MM.1S (cell line): ENCODE measurements around the gene PPP1R16B.

Source experiments
- DNase-seq: peaks from one replicate; pipeline ENCODE4 v3.0.0-alpha.2; 2015
- H2AFZ ChIP-seq: fragments of 300-600 bp; sonication (generic); 2 replicates; pipeline ENCODE4 v1.6.0; 2016; ENCODE audit warnings: antibody characterized with exemption, low read length
- H3F3A ChIP-seq: fragments of 300-600 bp; sonication (generic); 2 replicates; pipeline ENCODE4 v1.6.1; 2016; ENCODE audit warnings: mild to moderate bottlenecking, antibody characterized with exemption, low read length, moderate library complexity, mixed read lengths; ENCODE audit not compliant: insufficient read depth
- H3K27ac ChIP-seq: fragments of 300-600 bp; sonication (generic); 2 replicates; pipeline ENCODE4 v1.5.1; 2016; ENCODE audit warnings: mild to moderate bottlenecking, low read length
- H3K27me3 ChIP-seq: fragments of 300-600 bp; sonication (generic); replicated peaks from 2 replicates; pipeline ENCODE4 v1.6.0; 2016; ENCODE audit warnings: low read length; ENCODE audit not compliant: insufficient read depth
- H3K36me3 ChIP-seq: fragments of 300-600 bp; sonication (generic); replicated peaks from 2 replicates; pipeline ENCODE4 v1.6.1; 2016; ENCODE audit warnings: mild to moderate bottlenecking, low read length, mixed read lengths; ENCODE audit not compliant: insufficient read depth
- H3K4me1 ChIP-seq: fragments of 300-600 bp; sonication (generic); 2 replicates; pipeline ENCODE4 v1.6.1; 2016; ENCODE audit warnings: low read length, mixed read lengths
- H3K4me2 ChIP-seq: fragments of 300-600 bp; sonication (generic); 2 replicates; pipeline ENCODE4 v1.6.0; 2016; ENCODE audit warnings: low read depth, low read length
- H3K4me3 ChIP-seq: fragments of 300-600 bp; sonication (generic); 2 replicates; pipeline ENCODE4 v1.5.1; 2016; ENCODE audit warnings: low read length, mixed read lengths
- H3K79me2 ChIP-seq: fragments of 300-600 bp; sonication (generic); 2 replicates; pipeline ENCODE4 v1.6.1; 2016; ENCODE audit warnings: mixed run types, low read length, mixed read lengths
- H3K9ac ChIP-seq: fragments of 300-600 bp; sonication (generic); 2 replicates; pipeline ENCODE4 v1.6.1; 2016; ENCODE audit warnings: low read length, mixed read lengths
- H3K9me2 ChIP-seq: fragments of 300-600 bp; sonication (generic); replicated peaks from 2 replicates; pipeline ENCODE4 v1.6.1; 2016; ENCODE audit warnings: mild to moderate bottlenecking, low read length, mixed read lengths; ENCODE audit not compliant: insufficient read depth
- H3K9me3 ChIP-seq: fragments of 300-600 bp; sonication (generic); replicated peaks from 2 replicates; pipeline ENCODE4 v1.6.1; 2016; ENCODE audit warnings: mild to moderate bottlenecking, low read length, mixed read lengths; ENCODE audit not compliant: insufficient read depth
- H4K20me1 ChIP-seq: fragments of 300-600 bp; sonication (generic); 2 replicates; pipeline ENCODE4 v1.6.1; 2016; ENCODE audit warnings: mild to moderate bottlenecking, low read length, moderate library complexity, mixed read lengths; ENCODE audit not compliant: insufficient read depth
- EZH2 ChIP-seq: fragments of 300-600 bp; sonication (generic); optimal IDR thresholded peaks from 2 replicates; pipeline ENCODE3; 2017; ENCODE audit warnings: low read depth, mild to moderate bottlenecking, antibody characterized with exemption, low read length, mixed read lengths
- EZH2phosphoT487 ChIP-seq: fragments of 300-600 bp; sonication (generic); IDR thresholded peaks from 2 replicates; pipeline ENCODE4 v1.6.1; 2018; ENCODE audit warnings: antibody characterized with exemption, low read length
- TF ChIP-seq, protein P1 (sequence below): fragments of 300-600 bp; sonication (generic); IDR thresholded peaks from 2 replicates; pipeline ENCODE4 v1.5.1; 2016; ENCODE audit warnings: antibody characterized with exemption, low read length, mixed read lengths

Gene PPP1R16B

GRCh38 chr20:38969708-38970107 is 164.2 kb downstream of the PPP1R16B start:
- Histone ChIP-seq H3K27ac (no peak overlapping the region), H3F3A (no peaks in the 10 kb centered on the region), H3K4me2 (no peak overlapping the region), H4K20me1 (no peaks in the 10 kb centered on the region), H3K27me3 (no peaks in the 10 kb centered on the region), H3K4me1 (no peaks in the 10 kb centered on the region), H3K9me2 (no peaks in the 10 kb centered on the region), H2AFZ (no peak overlapping the region), H3K9me3 (no peaks in the 10 kb centered on the region), H3K79me2 (peaks cover 20% of the 10 kb centered on the region), H3K4me3 (no peak overlapping the region), H3K36me3 (no peaks in the 10 kb centered on the region), H3K9ac (no peak overlapping the region)
- no peak for DNase-seq
- TF ChIP-seq, protein P1, sequence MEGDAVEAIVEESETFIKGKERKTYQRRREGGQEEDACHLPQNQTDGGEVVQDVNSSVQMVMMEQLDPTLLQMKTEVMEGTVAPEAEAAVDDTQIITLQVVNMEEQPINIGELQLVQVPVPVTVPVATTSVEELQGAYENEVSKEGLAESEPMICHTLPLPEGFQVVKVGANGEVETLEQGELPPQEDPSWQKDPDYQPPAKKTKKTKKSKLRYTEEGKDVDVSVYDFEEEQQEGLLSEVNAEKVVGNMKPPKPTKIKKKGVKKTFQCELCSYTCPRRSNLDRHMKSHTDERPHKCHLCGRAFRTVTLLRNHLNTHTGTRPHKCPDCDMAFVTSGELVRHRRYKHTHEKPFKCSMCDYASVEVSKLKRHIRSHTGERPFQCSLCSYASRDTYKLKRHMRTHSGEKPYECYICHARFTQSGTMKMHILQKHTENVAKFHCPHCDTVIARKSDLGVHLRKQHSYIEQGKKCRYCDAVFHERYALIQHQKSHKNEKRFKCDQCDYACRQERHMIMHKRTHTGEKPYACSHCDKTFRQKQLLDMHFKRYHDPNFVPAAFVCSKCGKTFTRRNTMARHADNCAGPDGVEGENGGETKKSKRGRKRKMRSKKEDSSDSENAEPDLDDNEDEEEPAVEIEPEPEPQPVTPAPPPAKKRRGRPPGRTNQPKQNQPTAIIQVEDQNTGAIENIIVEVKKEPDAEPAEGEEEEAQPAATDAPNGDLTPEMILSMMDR = no peak
- no peak for TF ChIP-seq EZH2
- TF ChIP-seq EZH2phosphoT487 = no peak

GRCh38 chr20:38970302-38970701 is 164.8 kb downstream of the PPP1R16B start:
- DNase-seq = no peak
- TF ChIP-seq EZH2phosphoT487 (no peak), EZH2 (no peak)
- TF ChIP-seq, protein P1 = no peak
- H4K20me1 ChIP-seq = no peaks in the 10 kb centered on the region
- H2AFZ ChIP-seq = no peak overlapping the region
- H3K9ac ChIP-seq = no peak overlapping the region
- no peaks in the 10 kb centered on the region for H3F3A ChIP-seq
- H3K4me3 ChIP-seq = no peak overlapping the region
- H3K79me2 ChIP-seq = peaks cover 17% of the 10 kb centered on the region
- H3K9me3 ChIP-seq = no peaks in the 10 kb centered on the region
- no peaks in the 10 kb centered on the region for H3K27me3 ChIP-seq
- H3K27ac ChIP-seq = no peak overlapping the region
- no peak overlapping the region for H3K4me2 ChIP-seq
- no peaks in the 10 kb centered on the region for H3K9me2 ChIP-seq
- no peaks in the 10 kb centered on the region for H3K36me3 ChIP-seq
- H3K4me1 ChIP-seq = no peaks in the 10 kb centered on the region
